ENCODE measurements around the gene RAB6B. TPM values are rescaled to one million over a fixed set of nuclear protein-coding genes. Genes with fewer than 3 reads are reported as not detected.

RAB6B gene
- total and polyA plus RNA-seq, 2 experiments from 2014 or later: 1.2 to 3.9 TPM

DNA sequence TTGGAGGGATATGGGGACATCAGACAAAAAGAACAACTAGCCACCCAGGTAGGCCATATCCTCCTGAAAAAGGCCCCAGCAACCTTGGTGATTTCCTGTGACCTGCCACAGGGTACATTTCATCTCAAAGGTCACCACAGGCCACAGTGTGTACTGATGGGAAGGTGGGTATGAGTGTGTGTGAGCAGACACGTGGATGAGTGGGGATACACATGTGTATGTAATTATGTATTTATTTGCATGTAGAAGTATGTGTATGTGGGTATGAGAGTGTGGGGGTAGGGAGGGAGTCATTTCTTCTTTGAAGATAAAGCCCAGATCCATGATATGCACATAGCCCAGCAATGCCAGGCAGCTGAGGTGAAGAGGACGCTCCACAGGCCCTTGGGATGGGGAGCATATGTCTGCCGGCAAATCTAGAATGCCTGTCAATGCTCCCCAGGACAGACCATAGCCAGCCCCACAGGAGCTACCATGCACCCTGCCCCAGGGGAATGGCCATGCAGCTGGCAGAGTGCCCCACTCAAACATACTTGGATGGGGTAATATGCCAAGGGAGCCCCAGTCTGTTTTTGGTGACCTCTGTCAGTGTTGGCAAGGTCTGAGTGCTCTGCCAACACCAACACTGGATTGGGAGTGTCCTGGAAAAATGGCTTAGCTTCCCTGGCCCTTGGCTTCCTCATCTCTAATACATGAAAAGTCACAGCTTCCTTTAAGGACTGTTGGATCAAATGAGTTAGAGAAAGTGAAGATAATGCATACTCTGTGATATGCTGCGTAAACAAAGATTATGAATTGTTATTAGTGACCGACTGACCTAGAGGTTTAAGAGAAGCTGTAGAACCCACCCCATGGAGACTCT lies 42.4 kb downstream of the RAB6B start:
- no peak overlapping the region for H2AFZ ChIP-seq
- no peaks in the 10 kb centered on the region for H3K36me3 ChIP-seq (ENCODE audit: insufficient read depth)
- H3K27me3 ChIP-seq (ENCODE audit: insufficient read depth): no peaks in the 10 kb centered on the region
- H3K4me1 Mint-ChIP-seq: peaks cover 18% of the 10 kb centered on the region
- no peak overlapping the region for H3K4me3 Mint-ChIP-seq
- no peak overlapping the region for H3K4me2 ChIP-seq
- no peaks in the 10 kb centered on the region for H3K79me2 ChIP-seq (replicated peaks; ENCODE audit: insufficient read depth)
- no peaks in the 10 kb centered on the region for H3K9me2 ChIP-seq (ENCODE audit: insufficient read depth)
- H3K27me3 Mint-ChIP-seq (ENCODE audit: insufficient read depth, low read depth, poor library complexity): peaks cover 6% of the 10 kb centered on the region
- no peaks in the 10 kb centered on the region for H3K36me3 Mint-ChIP-seq (ENCODE audit: low read depth)
- no peak overlapping the region for H3K27ac ChIP-seq (ENCODE audit: low read depth)
- H3K4me1 ChIP-seq (ENCODE audit: insufficient read depth): peaks cover 10% of the 10 kb centered on the region; the same call in 1 of the 2 replicates
- no peaks in the 10 kb centered on the region for H3K9me3 Mint-ChIP-seq
- no peak overlapping the region for H3K27ac Mint-ChIP-seq
- H3F3A ChIP-seq (replicated peaks; ENCODE audit: low read depth): no peaks in the 10 kb centered on the region
- no peak overlapping the region for H3K4me3 ChIP-seq
- TF ChIP-seq ZNF114 (CRISPR knock-in tag; IDR thresholded peaks at IDR 0.05): no peak
- TF ChIP-seq POLR2AphosphoS5 (IDR thresholded peaks at IDR 0.05; ENCODE audit: low read depth): no peak
- TF ChIP-seq, protein P1, sequence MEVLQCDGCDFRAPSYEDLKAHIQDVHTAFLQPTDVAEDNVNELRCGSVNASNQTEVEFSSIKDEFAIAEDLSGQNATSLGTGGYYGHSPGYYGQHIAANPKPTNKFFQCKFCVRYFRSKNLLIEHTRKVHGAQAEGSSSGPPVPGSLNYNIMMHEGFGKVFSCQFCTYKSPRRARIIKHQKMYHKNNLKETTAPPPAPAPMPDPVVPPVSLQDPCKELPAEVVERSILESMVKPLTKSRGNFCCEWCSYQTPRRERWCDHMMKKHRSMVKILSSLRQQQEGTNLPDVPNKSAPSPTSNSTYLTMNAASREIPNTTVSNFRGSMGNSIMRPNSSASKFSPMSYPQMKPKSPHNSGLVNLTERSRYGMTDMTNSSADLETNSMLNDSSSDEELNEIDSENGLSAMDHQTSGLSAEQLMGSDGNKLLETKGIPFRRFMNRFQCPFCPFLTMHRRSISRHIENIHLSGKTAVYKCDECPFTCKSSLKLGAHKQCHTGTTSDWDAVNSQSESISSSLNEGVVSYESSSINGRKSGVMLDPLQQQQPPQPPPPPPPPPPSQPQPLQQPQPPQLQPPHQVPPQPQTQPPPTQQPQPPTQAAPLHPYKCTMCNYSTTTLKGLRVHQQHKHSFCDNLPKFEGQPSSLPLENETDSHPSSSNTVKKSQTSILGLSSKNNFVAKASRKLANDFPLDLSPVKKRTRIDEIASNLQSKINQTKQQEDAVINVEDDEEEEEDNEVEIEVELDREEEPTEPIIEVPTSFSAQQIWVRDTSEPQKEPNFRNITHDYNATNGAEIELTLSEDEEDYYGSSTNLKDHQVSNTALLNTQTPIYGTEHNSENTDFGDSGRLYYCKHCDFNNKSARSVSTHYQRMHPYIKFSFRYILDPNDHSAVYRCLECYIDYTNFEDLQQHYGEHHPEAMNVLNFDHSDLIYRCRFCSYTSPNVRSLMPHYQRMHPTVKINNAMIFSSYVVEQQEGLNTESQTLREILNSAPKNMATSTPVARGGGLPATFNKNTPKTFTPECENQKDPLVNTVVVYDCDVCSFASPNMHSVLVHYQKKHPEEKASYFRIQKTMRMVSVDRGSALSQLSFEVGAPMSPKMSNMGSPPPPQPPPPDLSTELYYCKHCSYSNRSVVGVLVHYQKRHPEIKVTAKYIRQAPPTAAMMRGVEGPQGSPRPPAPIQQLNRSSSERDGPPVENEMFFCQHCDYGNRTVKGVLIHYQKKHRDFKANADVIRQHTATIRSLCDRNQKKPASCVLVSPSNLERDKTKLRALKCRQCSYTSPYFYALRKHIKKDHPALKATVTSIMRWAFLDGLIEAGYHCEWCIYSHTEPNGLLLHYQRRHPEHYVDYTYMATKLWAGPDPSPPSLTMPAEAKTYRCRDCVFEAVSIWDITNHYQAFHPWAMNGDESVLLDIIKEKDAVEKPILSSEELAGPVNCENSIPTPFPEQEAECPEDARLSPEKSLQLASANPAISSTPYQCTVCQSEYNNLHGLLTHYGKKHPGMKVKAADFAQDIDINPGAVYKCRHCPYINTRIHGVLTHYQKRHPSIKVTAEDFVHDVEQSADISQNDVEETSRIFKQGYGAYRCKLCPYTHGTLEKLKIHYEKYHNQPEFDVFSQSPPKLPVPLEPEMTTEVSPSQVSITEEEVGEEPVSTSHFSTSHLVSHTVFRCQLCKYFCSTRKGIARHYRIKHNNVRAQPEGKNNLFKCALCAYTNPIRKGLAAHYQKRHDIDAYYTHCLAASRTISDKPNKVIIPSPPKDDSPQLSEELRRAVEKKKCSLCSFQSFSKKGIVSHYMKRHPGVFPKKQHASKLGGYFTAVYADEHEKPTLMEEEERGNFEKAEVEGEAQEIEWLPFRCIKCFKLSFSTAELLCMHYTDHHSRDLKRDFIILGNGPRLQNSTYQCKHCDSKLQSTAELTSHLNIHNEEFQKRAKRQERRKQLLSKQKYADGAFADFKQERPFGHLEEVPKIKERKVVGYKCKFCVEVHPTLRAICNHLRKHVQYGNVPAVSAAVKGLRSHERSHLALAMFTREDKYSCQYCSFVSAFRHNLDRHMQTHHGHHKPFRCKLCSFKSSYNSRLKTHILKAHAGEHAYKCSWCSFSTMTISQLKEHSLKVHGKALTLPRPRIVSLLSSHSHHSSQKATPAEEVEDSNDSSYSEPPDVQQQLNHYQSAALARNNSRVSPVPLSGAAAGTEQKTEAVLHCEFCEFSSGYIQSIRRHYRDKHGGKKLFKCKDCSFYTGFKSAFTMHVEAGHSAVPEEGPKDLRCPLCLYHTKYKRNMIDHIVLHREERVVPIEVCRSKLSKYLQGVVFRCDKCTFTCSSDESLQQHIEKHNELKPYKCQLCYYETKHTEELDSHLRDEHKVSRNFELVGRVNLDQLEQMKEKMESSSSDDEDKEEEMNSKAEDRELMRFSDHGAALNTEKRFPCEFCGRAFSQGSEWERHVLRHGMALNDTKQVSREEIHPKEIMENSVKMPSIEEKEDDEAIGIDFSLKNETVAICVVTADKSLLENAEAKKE (CRISPR knock-in tag; IDR thresholded peaks at IDR 0.05): no peak
- no peak for TF ChIP-seq ZNF331 (CRISPR knock-in tag; IDR thresholded peaks at IDR 0.05; ENCODE audit: low read depth)
- TF ChIP-seq NANOG (IDR thresholded peaks at IDR 0.05; ENCODE audit: borderline replicate concordance): no peak
- TF ChIP-seq, protein P2, sequence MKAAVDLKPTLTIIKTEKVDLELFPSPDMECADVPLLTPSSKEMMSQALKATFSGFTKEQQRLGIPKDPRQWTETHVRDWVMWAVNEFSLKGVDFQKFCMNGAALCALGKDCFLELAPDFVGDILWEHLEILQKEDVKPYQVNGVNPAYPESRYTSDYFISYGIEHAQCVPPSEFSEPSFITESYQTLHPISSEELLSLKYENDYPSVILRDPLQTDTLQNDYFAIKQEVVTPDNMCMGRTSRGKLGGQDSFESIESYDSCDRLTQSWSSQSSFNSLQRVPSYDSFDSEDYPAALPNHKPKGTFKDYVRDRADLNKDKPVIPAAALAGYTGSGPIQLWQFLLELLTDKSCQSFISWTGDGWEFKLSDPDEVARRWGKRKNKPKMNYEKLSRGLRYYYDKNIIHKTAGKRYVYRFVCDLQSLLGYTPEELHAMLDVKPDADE (IDR thresholded peaks at IDR 0.05): no peak
- no peak for TF ChIP-seq CREB1 (CRISPR knock-in tag; IDR thresholded peaks at IDR 0.05; ENCODE audit: low read depth)
- no peak for TF ChIP-seq JUNB (IDR thresholded peaks at IDR 0.05; ENCODE audit: unreplicated experiment)
- TF ChIP-seq STAT1 (IDR thresholded peaks at IDR 0.05; ENCODE audit: unreplicated experiment): no peak
- TF ChIP-seq, protein P3, sequence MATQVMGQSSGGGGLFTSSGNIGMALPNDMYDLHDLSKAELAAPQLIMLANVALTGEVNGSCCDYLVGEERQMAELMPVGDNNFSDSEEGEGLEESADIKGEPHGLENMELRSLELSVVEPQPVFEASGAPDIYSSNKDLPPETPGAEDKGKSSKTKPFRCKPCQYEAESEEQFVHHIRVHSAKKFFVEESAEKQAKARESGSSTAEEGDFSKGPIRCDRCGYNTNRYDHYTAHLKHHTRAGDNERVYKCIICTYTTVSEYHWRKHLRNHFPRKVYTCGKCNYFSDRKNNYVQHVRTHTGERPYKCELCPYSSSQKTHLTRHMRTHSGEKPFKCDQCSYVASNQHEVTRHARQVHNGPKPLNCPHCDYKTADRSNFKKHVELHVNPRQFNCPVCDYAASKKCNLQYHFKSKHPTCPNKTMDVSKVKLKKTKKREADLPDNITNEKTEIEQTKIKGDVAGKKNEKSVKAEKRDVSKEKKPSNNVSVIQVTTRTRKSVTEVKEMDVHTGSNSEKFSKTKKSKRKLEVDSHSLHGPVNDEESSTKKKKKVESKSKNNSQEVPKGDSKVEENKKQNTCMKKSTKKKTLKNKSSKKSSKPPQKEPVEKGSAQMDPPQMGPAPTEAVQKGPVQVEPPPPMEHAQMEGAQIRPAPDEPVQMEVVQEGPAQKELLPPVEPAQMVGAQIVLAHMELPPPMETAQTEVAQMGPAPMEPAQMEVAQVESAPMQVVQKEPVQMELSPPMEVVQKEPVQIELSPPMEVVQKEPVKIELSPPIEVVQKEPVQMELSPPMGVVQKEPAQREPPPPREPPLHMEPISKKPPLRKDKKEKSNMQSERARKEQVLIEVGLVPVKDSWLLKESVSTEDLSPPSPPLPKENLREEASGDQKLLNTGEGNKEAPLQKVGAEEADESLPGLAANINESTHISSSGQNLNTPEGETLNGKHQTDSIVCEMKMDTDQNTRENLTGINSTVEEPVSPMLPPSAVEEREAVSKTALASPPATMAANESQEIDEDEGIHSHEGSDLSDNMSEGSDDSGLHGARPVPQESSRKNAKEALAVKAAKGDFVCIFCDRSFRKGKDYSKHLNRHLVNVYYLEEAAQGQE (IDR thresholded peaks at IDR 0.05; ENCODE audit: unreplicated experiment): no peak
- no peak for TF ChIP-seq EZH2phosphoT487 (IDR thresholded peaks at IDR 0.05; ENCODE audit: unreplicated experiment)
- TF ChIP-seq, protein P4, sequence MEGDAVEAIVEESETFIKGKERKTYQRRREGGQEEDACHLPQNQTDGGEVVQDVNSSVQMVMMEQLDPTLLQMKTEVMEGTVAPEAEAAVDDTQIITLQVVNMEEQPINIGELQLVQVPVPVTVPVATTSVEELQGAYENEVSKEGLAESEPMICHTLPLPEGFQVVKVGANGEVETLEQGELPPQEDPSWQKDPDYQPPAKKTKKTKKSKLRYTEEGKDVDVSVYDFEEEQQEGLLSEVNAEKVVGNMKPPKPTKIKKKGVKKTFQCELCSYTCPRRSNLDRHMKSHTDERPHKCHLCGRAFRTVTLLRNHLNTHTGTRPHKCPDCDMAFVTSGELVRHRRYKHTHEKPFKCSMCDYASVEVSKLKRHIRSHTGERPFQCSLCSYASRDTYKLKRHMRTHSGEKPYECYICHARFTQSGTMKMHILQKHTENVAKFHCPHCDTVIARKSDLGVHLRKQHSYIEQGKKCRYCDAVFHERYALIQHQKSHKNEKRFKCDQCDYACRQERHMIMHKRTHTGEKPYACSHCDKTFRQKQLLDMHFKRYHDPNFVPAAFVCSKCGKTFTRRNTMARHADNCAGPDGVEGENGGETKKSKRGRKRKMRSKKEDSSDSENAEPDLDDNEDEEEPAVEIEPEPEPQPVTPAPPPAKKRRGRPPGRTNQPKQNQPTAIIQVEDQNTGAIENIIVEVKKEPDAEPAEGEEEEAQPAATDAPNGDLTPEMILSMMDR (conservative IDR thresholded peaks at IDR 0.05; ENCODE audit: low read depth in 2 of 2): no peak
- TF ChIP-seq EZH2 (IDR thresholded peaks at IDR 0.05; ENCODE audit: low read depth, unreplicated experiment): no peak
- DNase-seq (ENCODE audit: low spot score) (no peak), ATAC-seq (no peak)
- H4K20me1 ChIP-seq (replicated peaks; ENCODE audit: insufficient read depth): no peaks in the 10 kb centered on the region
